Panc1 (cell line): ENCODE data around the gene DAGLA. TPM values are rescaled to one million over a fixed set of nuclear protein-coding genes. Genes with fewer than 3 reads are reported as not detected.

Experiments
- ATAC-seq: fragments of 200-7000 bp; cut with Tn5 transposase; 2 replicates; pipeline ENCODE4 v1.9.1; 2020; ENCODE audit warnings: mild to moderate bottlenecking, moderate library complexity
- BruUV-seq: library from RNA; stranded (reverse); fragments of 400-500 nt; replicated peaks from 2 replicates; lab custom pipeline; 2021; lab: Mats Ljungman, UMichigan
- CTCF ChIA-PET: fragments of 300-600 bp; sonication (Branson Sonifier 250); formaldehyde crosslinking; loops from one replicate; lab custom pipeline; 2022; ENCODE audit warnings: antibody characterized with exemption; lab: Charles Lee
- POLR2A ChIA-PET: fragments of 300-600 bp; sonication (Branson Sonifier 250); formaldehyde crosslinking; loops from one replicate; lab custom pipeline; 2022; ENCODE audit warnings: antibody characterized with exemption; lab: Charles Lee
- DNase-seq: peaks from one replicate; pipeline ENCODE4 v3.0.0-alpha.2; 2010; ENCODE audit warnings: low read depth, low spot score
- H3K27ac ChIP-seq: 2 replicates; pipeline ENCODE4 v1.5.1; 2011; ENCODE audit warnings: mild to moderate bottlenecking, low read length, inconsistent platforms
- H3K27me3 ChIP-seq: fragments of 200-500 bp; sonication (Bioruptor generic); 2 replicates; pipeline ENCODE4 v1.6.0; 2014; ENCODE audit warnings: low read length, inconsistent platforms; ENCODE audit not compliant: control insufficient read depth, insufficient read depth
- H3K36me3 ChIP-seq: fragments of 200-500 bp; sonication (Bioruptor generic); 2 replicates; pipeline ENCODE4 v1.5.1; 2014; ENCODE audit warnings: inconsistent platforms, mild to moderate bottlenecking, low read length, moderate library complexity; ENCODE audit not compliant: control insufficient read depth, insufficient read depth
- H3K4me1 ChIP-seq: 2 replicates; pipeline ENCODE4 v1.5.1; 2011; ENCODE audit warnings: inconsistent platforms, mild to moderate bottlenecking, low read length, moderate library complexity; ENCODE audit not compliant: control insufficient read depth, insufficient read depth
- H3K4me3 ChIP-seq, 2 experiments: 2 replicates each; pipeline ENCODE4 v1.5.1; 2011 to 2012; ENCODE audit warnings: low read depth in 2 of 2, low read length in 2 of 2, mild to moderate bottlenecking in 2 of 2, inconsistent platforms in 1 of 2, moderate library complexity in 1 of 2
- H3K9me3 ChIP-seq: fragments of 200-500 bp; sonication (Bioruptor generic); 2 replicates; pipeline ENCODE4 v1.5.1; 2014; ENCODE audit warnings: low read depth, mild to moderate bottlenecking, inconsistent platforms, low read length, moderate library complexity; ENCODE audit not compliant: control insufficient read depth, insufficient read depth
- POLR2AphosphoS5 ChIP-seq: IDR thresholded peaks from 2 replicates; pipeline ENCODE4 v1.6.1; 2012; ENCODE audit warnings: mild to moderate bottlenecking, low read depth, low read length, moderate library complexity
- REST ChIP-seq, 2 experiments: IDR thresholded peaks; 2 replicates each; pipeline ENCODE4 v1.6.1; 2011 to 2012; ENCODE audit warnings: low read depth in 2 of 2, control low read depth in 1 of 2, low read length in 1 of 2, mild to moderate bottlenecking in 1 of 2, moderate library complexity in 1 of 2; ENCODE audit not compliant: insufficient read depth in 1 of 2
- SIN3A ChIP-seq: IDR thresholded peaks from 2 replicates; pipeline ENCODE4 v1.6.1; 2012; ENCODE audit warnings: low read depth, mild to moderate bottlenecking, low read length, moderate library complexity, borderline replicate concordance; ENCODE audit not compliant: insufficient read depth
- TCF7L2 ChIP-seq: IDR thresholded peaks from 2 replicates; pipeline ENCODE4 v1.6.1; 2011; ENCODE audit warnings: mild to moderate bottlenecking, low read depth, low read length, inconsistent platforms
- in situ Hi-C: cut with HindIII; loops from 2 replicates; pipeline ENCODE4 v1.10.0; 2016; ENCODE audit warnings: low sequenced_read_pairs, low pct_unique_long_range_greater_than_20kb
- intact Hi-C: fragments of 100-400 bp; cut with micrococcal nuclease; formaldehyde crosslinking; loops from one replicate; pipeline ENCODE4 v1.10.0; 2022; ENCODE audit not compliant: unreplicated experiment
- total RNA-seq: library from RNA; stranded (reverse); gene quantifications from one replicate; pipeline ENCODE4 v1.2.1, GENCODE V29; 2021; ENCODE audit not compliant: unreplicated experiment
- TF ChIP-seq, protein P1 (sequence below): fragments of 450-650 bp; IDR thresholded peaks from 2 replicates; pipeline ENCODE4 v1.5.1; 2017; ENCODE audit warnings: mild to moderate bottlenecking

Gene DAGLA
- total RNA-seq, 1 experiment from 2014 or later: 6.4 TPM

DNA sequence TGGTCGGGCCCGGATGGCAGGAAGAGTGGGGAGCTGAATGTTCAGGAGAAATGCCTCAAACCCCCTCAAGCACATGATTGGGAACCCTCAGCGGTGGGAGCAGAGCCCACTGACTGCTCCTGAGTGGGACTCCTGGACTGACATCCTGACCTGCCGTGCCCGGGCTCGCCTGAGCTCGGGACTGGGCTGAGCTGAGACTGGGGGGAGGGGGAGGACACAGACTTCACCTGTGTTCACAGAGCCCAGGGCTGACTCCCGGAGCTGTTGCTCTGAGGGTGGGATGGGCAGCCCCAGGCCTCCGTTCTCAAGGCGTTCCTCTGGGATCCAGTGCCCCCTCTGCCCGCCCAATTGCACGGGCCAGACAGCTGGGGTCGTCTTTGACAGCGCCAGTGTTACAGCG lies 24.6 kb downstream of the DAGLA start:
- H3K4me3 ChIP-seq: no peak overlapping the region
- POLR2A ChIA-PET: no interaction called here
- in situ Hi-C loops (no loop called here), intact Hi-C loops (no loop called here)
- H3K27me3 ChIP-seq: no peaks in the 10 kb centered on the region
- H3K4me1 ChIP-seq: peaks cover 18% of the 10 kb centered on the region
- no peak for DNase-seq
- TF ChIP-seq TCF7L2 (no peak), SIN3A (no peak), REST (IDR thresholded peaks at IDR 0.05; ENCODE audit: insufficient read depth in 1 of 2, low read depth in 2 of 2, low read length in 1 of 2) (no peak), POLR2AphosphoS5 (no peak)
- TF ChIP-seq, protein P1, sequence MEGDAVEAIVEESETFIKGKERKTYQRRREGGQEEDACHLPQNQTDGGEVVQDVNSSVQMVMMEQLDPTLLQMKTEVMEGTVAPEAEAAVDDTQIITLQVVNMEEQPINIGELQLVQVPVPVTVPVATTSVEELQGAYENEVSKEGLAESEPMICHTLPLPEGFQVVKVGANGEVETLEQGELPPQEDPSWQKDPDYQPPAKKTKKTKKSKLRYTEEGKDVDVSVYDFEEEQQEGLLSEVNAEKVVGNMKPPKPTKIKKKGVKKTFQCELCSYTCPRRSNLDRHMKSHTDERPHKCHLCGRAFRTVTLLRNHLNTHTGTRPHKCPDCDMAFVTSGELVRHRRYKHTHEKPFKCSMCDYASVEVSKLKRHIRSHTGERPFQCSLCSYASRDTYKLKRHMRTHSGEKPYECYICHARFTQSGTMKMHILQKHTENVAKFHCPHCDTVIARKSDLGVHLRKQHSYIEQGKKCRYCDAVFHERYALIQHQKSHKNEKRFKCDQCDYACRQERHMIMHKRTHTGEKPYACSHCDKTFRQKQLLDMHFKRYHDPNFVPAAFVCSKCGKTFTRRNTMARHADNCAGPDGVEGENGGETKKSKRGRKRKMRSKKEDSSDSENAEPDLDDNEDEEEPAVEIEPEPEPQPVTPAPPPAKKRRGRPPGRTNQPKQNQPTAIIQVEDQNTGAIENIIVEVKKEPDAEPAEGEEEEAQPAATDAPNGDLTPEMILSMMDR: no peak
- no TSS peak for BruUV-seq
- no peak overlapping the region for H3K27ac ChIP-seq
- no peaks in the 10 kb centered on the region for H3K36me3 ChIP-seq
- no peak for ATAC-seq
- H3K9me3 ChIP-seq: no peaks in the 10 kb centered on the region
- CTCF ChIA-PET: no interaction called here

DNA sequence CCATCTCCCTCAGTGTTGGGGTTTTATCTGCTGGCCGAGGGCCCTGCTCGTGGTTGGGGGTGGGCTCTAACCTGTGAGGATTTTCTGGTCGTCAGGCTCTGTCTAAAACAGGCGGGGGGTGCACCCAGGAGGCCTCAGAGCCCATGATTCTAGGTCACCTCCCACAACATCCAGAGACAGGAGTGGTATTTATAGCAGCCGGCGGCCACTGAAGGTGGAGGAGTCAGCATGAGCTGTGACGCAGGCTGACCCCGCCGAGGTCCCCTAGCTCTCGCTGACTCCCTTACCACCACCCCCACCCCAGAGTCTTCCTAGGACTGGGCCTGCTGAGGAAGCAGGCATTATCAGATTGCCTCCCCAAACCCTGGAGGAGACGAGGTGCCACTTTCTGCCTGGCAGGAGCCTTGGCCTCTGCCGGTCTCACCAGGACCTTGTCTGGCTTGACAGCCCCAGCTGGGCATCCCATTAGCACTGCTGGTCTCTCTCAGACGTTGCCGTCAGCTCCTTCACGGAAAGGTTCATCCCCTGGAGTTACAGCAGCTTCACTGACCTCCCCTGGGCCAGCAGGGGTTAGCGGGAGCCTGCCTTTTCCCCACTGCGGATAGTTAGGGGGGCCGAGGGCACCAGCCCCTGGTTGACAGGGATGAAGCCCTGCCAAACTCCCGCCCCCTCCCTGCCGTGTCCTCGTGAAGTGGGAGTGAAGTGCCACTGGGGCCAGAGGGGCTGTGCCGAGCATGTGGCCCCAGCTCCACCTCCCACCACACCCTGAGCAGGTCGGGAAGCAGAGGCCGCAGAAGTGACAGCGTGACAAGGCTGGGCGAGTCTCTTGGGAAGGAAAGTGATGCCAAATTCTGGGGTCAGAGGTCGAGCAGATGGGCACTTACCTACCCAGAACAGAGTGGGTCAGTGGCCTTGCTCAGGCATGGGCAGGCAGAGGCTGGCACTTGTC lies 26.5 kb downstream of the DAGLA start:
- ChIA-PET POLR2A (no interaction called here), CTCF (interaction anchor here (0.7 kb wide), 1 partner anchor 68 kb away, joined by 3 read pairs; no protein-coding TSS in a partner anchor)
- Histone ChIP-seq H3K4me1 (no peaks in the 10 kb centered on the region), H3K27ac (no peak overlapping the region), H3K9me3 (no peaks in the 10 kb centered on the region), H3K27me3 (no peaks in the 10 kb centered on the region), H3K36me3 (no peaks in the 10 kb centered on the region), H3K4me3 (no peak overlapping the region)
- TF ChIP-seq POLR2AphosphoS5 (no peak), REST (IDR thresholded peaks at IDR 0.05; ENCODE audit: insufficient read depth in 1 of 2, low read depth in 2 of 2, low read length in 1 of 2) (no peak), SIN3A (no peak), TCF7L2 (no peak)
- TF ChIP-seq, protein P1: no peak
- no peak for DNase-seq
- intact Hi-C loops: no loop called here
- BruUV-seq: no TSS peak
- no peak for ATAC-seq
- in situ Hi-C loops: no loop called here
